ENCODE results near the gene ZNF367.

The ZNF367 gene

DNA sequence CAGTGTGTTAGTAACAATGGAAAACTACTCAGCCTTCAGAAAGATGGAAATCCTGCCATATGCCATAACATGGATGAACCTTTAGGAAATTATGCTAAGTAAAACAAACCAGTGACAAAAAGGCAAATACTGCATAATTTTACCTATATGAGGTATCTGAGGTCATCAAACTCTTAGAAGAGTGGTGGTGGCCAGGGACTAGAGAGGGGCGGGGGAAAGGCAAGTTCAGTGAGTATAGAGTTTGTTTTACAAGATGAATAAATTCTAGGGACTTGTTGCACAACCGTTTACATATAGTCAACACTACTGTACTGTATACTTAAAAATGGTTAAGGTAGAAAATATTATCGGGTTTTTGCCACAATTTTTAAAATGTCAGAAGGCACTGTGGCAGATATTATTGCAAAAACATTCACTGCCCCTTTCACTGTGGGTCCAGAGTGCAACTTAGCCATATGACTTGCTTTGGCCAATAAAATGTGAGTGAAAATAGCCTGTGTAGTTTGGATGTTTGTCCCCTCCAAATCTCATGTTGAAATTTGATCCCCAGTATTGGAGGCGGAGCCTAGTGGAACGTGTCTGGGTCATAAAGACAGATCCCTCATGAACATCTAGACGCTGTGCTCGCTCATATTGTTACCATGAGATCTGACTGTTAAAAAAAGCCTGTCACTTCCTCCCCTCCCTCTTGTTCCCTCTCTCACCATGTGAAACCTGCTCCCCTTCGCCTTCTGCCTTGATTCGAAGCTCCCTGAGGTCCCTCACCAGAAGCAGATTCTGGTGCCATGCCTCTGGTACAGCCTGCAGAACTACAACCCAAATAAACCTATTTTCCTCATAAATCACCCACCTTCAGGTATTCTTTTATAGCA lies 9.5 kb downstream of the ZNF367 start:
- H3K4me3 ChIP-seq (replicated peaks; ENCODE audit: low read depth, low read length), result no peak overlapping the region
- no peak for TF ChIP-seq CTCF (IDR thresholded peaks at IDR 0.05; ENCODE audit: low read depth, low read length, missing control alignments)
- no peak for DNase-seq (ENCODE audit: extremely low read depth, low read depth)

GRCh38 chr9:96400132-96400910 lies 17.8 kb downstream of the ZNF367 start:
- no peak for DNase-seq (ENCODE audit: extremely low read depth, low read depth)
- H3K4me3 ChIP-seq (replicated peaks; ENCODE audit: low read depth, low read length), result no peak overlapping the region
- no peak for TF ChIP-seq CTCF (IDR thresholded peaks at IDR 0.05; ENCODE audit: low read depth, low read length, missing control alignments)

DNA sequence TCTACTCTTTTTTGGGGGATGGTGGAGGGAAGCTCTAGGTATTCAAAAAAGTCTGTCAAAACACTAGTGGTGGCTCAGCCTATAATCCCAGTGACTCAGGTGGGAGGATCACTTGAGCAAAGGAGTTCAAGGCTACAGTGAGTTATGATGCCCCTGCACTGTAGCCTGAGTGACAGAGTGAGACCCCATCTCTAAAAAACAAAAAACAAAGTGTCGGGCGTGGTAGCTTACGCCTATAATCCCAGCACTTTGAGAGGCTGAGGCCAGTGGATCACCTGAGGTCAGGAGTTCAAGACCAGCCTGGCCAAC lies 18.9 kb downstream of the ZNF367 start:
- DNase-seq (ENCODE audit: extremely low read depth, low read depth), result no peak
- no peak for TF ChIP-seq CTCF (IDR thresholded peaks at IDR 0.05; ENCODE audit: low read depth, low read length, missing control alignments)
- H3K4me3 ChIP-seq (replicated peaks; ENCODE audit: low read depth, low read length), result no peak overlapping the region

GRCh38 chr9:96398582-96399324 lies 19.4 kb downstream of the ZNF367 start:
- no peak for DNase-seq (ENCODE audit: extremely low read depth, low read depth)
- no peak for TF ChIP-seq CTCF (IDR thresholded peaks at IDR 0.05; ENCODE audit: low read depth, low read length, missing control alignments)
- H3K4me3 ChIP-seq (replicated peaks; ENCODE audit: low read depth, low read length), result no peak overlapping the region

- no peak overlapping the region for H3K4me3 ChIP-seq (replicated peaks; ENCODE audit: low read depth, low read length)
- TF ChIP-seq CTCF (IDR thresholded peaks at IDR 0.05; ENCODE audit: low read depth, low read length, missing control alignments), result no peak
- DNase-seq (ENCODE audit: extremely low read depth, low read depth), result no peak
These were observed 22.2 kb downstream of the ZNF367 start for GRCh38 chr9:96395964-96396363.

- no peak for DNase-seq (ENCODE audit: extremely low read depth, low read depth)
- no peak overlapping the region for H3K4me3 ChIP-seq (replicated peaks; ENCODE audit: low read depth, low read length)
- TF ChIP-seq CTCF (IDR thresholded peaks at IDR 0.05; ENCODE audit: low read depth, low read length, missing control alignments), result no peak
These were observed 23.2 kb downstream of the ZNF367 start for GRCh38 chr9:96394832-96395496.

Measured in HFF-Myc (cell line).